Activated CD8-positive, alpha-beta T cell treated with anti-CD3 and anti-CD28 coated beads for 36 hours (primary cell): Measurements from ENCODE around the gene LRBA. TPM values are rescaled to one million over a fixed set of nuclear protein-coding genes. Genes with fewer than 3 reads are reported as not detected.

Source experiments
- ATAC-seq: fragments of 200-7000 bp; cut with Tn5 transposase; one replicate; pipeline ENCODE4 v1.10.0; 2021; ENCODE audit warnings: mild to moderate bottlenecking, moderate library complexity
- CTCF ChIA-PET: fragments of 350-600 bp; sonication (Branson Sonifier 250); formaldehyde crosslinking; loops from one replicate; lab custom pipeline; 2021; ENCODE audit warnings: antibody characterized with exemption; lab: Charles Lee
- POLR2A ChIA-PET: fragments of 350-600 bp; sonication (Branson Sonifier 250); formaldehyde crosslinking; loops from one replicate; lab custom pipeline; 2021; ENCODE audit warnings: antibody characterized with exemption; lab: Charles Lee
- DNase-seq: peaks from one replicate; pipeline ENCODE4 v3.0.0-alpha.2; 2020
- H3K27ac Mint-ChIP-seq: one replicate; pipeline ENCODE4 v1.8.0; 2021; ENCODE audit warnings: mild to moderate bottlenecking, mixed read lengths
- H3K27me3 Mint-ChIP-seq: one replicate; pipeline ENCODE4 v1.8.0; 2021; ENCODE audit warnings: mixed read lengths
- H3K36me3 Mint-ChIP-seq: one replicate; pipeline ENCODE4 v1.8.0; 2021; ENCODE audit warnings: low read depth, mixed read lengths
- H3K4me1 Mint-ChIP-seq: one replicate; pipeline ENCODE4 v1.8.0; 2021; ENCODE audit warnings: low read depth, mixed read lengths
- H3K4me3 Mint-ChIP-seq: one replicate; pipeline ENCODE4 v1.8.0; 2021; ENCODE audit warnings: mild to moderate bottlenecking, moderate library complexity, mixed read lengths
- H3K9me3 Mint-ChIP-seq: one replicate; pipeline ENCODE4 v1.8.0; 2021; ENCODE audit warnings: mixed read lengths
- CTCF ChIP-seq: fragments of 200-600 bp; IDR thresholded peaks from one replicate; pipeline ENCODE4 v1.8.0; 2022; ENCODE audit warnings: antibody characterized with exemption, mild to moderate bottlenecking
- intact Hi-C: fragments of 100-400 bp; cut with micrococcal nuclease; formaldehyde crosslinking; loops from one replicate; pipeline ENCODE4 v1.10.0; 2022
- total RNA-seq, 2 experiments: library from RNA; stranded (reverse); gene quantifications; one replicate each; pipeline ENCODE4 v1.2.3, GENCODE V29; 2021

LRBA gene
- total RNA-seq, 2 experiments from 2014 or later, result 48.1 to 52.5 TPM

DNA sequence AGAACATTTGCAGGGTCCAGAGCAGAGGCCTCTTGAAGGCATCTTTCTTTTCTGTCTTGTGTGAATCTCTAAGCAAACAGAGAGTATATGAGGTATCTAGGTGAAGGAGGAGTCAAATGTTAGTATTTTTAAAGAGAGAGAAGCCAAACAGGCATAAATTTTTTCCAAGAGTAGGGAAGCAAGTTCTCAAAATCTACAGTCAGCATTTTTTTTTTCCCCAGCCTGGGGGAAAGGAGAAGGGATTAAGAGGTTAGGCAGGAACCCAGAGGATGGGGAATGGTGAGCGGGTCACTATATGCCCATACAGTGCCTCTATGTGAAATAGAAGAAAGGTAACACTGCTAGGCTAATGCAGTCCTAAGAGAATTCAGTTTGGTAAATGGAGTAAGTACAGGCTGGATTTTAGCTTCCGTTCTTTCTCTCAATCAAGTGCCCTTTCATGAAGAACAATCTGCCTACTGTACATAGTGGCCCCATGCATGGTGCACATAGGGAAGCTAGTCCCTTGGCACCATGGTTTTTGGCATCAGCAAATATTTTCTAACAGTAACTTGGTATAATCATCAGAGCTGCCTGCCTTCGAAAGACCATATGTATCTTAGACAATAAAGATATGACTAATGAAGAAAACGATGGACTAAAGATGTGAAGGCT, 596.2 kb downstream of the LRBA start:
- CTCF ChIA-PET, result interaction anchor here (0.6 kb wide), 1 partner anchor 57 kb away, joined by 4 read pairs; no protein-coding TSS in a partner anchor
- DNase-seq (no peak), ATAC-seq (no peak)
- Mint-ChIP-seq H3K27ac (no peak overlapping the region), H3K36me3 (peaks cover 17% of the 10 kb centered on the region), H3K9me3 (no peaks in the 10 kb centered on the region), H3K4me3 (no peak overlapping the region), H3K4me1 (no peaks in the 10 kb centered on the region), H3K27me3 (no peaks in the 10 kb centered on the region)
- no peak for TF ChIP-seq CTCF
- intact Hi-C loops, result no loop called here
- POLR2A ChIA-PET, result no interaction called here

DNA sequence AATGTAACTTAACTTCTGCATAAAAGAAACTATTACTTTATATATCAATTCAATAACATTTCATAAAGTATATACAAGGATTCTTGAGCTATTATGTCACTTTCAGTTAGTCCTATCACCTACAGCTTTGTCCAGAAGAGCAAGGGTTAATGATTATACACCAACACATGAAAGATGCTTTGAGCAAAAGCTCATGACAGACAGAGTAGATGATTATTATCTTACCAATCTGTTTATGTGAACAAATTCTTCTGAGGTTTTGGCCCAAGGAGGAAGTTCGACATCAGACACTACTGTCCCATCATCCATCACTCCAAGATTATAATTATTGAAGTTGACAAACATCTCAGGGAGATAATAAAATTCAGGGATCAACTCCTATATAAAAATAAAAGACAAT, 599.9 kb downstream of the LRBA start:
- no peak overlapping the region for H3K4me3 Mint-ChIP-seq
- no peaks in the 10 kb centered on the region for H3K4me1 Mint-ChIP-seq
- H3K9me3 Mint-ChIP-seq, result no peaks in the 10 kb centered on the region
- no peak overlapping the region for H3K27ac Mint-ChIP-seq
- no peak for ATAC-seq
- no peak for TF ChIP-seq CTCF
- DNase-seq, result no peak
- peaks cover 11% of the 10 kb centered on the region for H3K36me3 Mint-ChIP-seq
- H3K27me3 Mint-ChIP-seq, result no peaks in the 10 kb centered on the region
- ChIA-PET POLR2A (interaction anchor here (0.6 kb wide), 1 partner anchor 195 kb away, joined by 3 read pairs; no protein-coding TSS in a partner anchor), CTCF (interaction anchor here (1.4 kb wide), 1 partner anchor 14 kb away, joined by 4 read pairs; no protein-coding TSS in a partner anchor)
- intact Hi-C loops, result no loop called here

DNA sequence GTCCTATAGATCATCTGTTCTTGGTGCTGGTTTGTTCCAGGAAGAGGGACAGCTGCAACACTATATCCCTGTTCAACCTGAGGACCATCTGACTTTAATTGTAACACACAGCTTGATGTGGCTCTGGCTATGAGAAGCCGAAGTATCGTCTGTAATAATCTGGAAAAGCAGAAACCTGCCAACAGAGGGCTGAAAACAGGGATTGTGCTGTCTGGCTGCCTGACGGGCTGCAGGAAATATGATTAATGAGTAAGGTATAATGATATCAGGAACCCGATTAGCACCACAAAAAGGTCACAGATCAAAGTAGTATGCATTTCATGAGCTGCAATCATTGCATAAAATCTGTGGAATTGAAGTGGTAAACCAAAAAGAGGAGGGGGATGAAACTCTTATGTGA, 603.6 kb downstream of the LRBA start:
- Mint-ChIP-seq H3K27me3 (no peaks in the 10 kb centered on the region), H3K27ac (no peak overlapping the region)
- ATAC-seq, result no peak

DNA sequence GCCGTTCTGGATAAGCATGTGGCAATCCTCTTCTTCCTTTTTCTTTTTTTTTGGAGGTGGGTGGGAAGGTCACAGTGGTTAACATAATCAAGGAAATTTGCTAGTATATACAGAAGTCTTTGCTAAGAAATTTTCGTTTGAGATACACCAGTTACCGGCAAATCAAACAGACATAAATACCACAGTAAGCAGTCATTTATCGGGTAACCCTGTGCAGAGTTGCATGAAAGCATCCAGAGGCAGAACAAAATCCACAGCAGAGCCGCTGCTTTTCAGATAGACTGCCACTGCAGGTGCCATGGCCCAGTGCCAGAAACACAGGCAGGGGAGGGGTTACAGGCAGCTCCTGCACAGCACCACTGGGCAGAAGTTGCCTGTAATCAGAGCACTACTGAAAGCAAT, 612.2 kb downstream of the LRBA start:
- H3K36me3 Mint-ChIP-seq, result peaks cover 15% of the 10 kb centered on the region
- ATAC-seq, result peak; percentile 24
- POLR2A ChIA-PET, result interaction anchor here (0.7 kb wide), 1 partner anchor 324 kb away, joined by 5 read pairs; no protein-coding TSS in a partner anchor
- no peak overlapping the region for H3K27ac Mint-ChIP-seq
- H3K4me3 Mint-ChIP-seq, result no peak overlapping the region
- H3K9me3 Mint-ChIP-seq, result no peaks in the 10 kb centered on the region
- CTCF ChIA-PET, result no interaction called here
- H3K4me1 Mint-ChIP-seq, result peaks cover 2% of the 10 kb centered on the region
- TF ChIP-seq CTCF, result no peak
- DNase-seq, result peak; percentile 40
- H3K27me3 Mint-ChIP-seq, result no peaks in the 10 kb centered on the region
- intact Hi-C loops, result no loop called here

More for the DNA sequence above, 603.6 kb downstream of the LRBA start:
- DNase-seq, result no peak
- no peak overlapping the region for H3K4me3 Mint-ChIP-seq
- POLR2A ChIA-PET, result no interaction called here
- intact Hi-C loops, result no loop called here
- H3K4me1 Mint-ChIP-seq, result no peaks in the 10 kb centered on the region
- no peak for TF ChIP-seq CTCF
- no peaks in the 10 kb centered on the region for H3K9me3 Mint-ChIP-seq
- CTCF ChIA-PET, result no interaction called here
- H3K36me3 Mint-ChIP-seq, result peaks cover 11% of the 10 kb centered on the region

GRCh38 chr4:150401083-150401687, 613.9 kb downstream of the LRBA start:
- POLR2A ChIA-PET, result no interaction called here
- intact Hi-C loops, result no loop called here
- CTCF ChIA-PET, result no interaction called here
- no peak for ATAC-seq
- no peaks in the 10 kb centered on the region for H3K27me3 Mint-ChIP-seq
- no peaks in the 10 kb centered on the region for H3K9me3 Mint-ChIP-seq
- H3K36me3 Mint-ChIP-seq, result peaks cover 16% of the 10 kb centered on the region
- H3K4me3 Mint-ChIP-seq, result no peak overlapping the region
- DNase-seq, result no peak
- peaks cover 5% of the 10 kb centered on the region for H3K4me1 Mint-ChIP-seq
- H3K27ac Mint-ChIP-seq, result no peak overlapping the region
- TF ChIP-seq CTCF, result no peak
